Smooth muscle cell (in vitro differentiated cells): ENCODE results near the gene RRAS2. TPM values are rescaled to one million over a fixed set of nuclear protein-coding genes. Genes with fewer than 3 reads are reported as not detected.

Source experiments
- DNase-seq: peaks from one replicate; lab custom pipeline; 2025; ENCODE audit not compliant: unreplicated experiment; lab: John Stamatoyannopoulos, UW
- H2AFZ ChIP-seq: fragments of 200-600 bp; sonication (generic); 2 replicates; pipeline ENCODE4 v1.6.0; 2016; ENCODE audit warnings: antibody characterized with exemption, low read depth, mild to moderate bottlenecking
- H3F3A ChIP-seq: fragments of 200-600 bp; sonication (generic); 2 replicates; pipeline ENCODE4 v1.6.0; 2017; ENCODE audit warnings: antibody characterized with exemption, low read depth
- H3K27ac ChIP-seq: fragments of 200-600 bp; sonication (generic); 2 replicates; pipeline ENCODE4 v1.5.1; 2016; ENCODE audit warnings: low read depth, mild to moderate bottlenecking
- H3K27me3 ChIP-seq: fragments of 200-600 bp; sonication (generic); 2 replicates; pipeline ENCODE4 v1.6.1; 2016; ENCODE audit warnings: low read depth, mild to moderate bottlenecking
- H3K36me3 ChIP-seq: fragments of 200-600 bp; sonication (generic); 2 replicates; pipeline ENCODE4 v1.5.1; 2016; ENCODE audit warnings: low read depth
- H3K4me1 ChIP-seq: fragments of 200-600 bp; sonication (generic); 2 replicates; pipeline ENCODE4 v1.5.1; 2016; ENCODE audit warnings: low read depth
- H3K4me2 ChIP-seq: fragments of 200-600 bp; sonication (generic); 2 replicates; pipeline ENCODE4 v1.6.0; 2016; ENCODE audit warnings: mild to moderate bottlenecking
- H3K4me3 ChIP-seq: fragments of 200-600 bp; sonication (generic); 2 replicates; pipeline ENCODE4 v1.5.1; 2016; ENCODE audit warnings: mild to moderate bottlenecking
- H3K79me2 ChIP-seq: fragments of 200-600 bp; sonication (generic); 2 replicates; pipeline ENCODE4 v1.6.0; 2016; ENCODE audit warnings: low read depth, mild to moderate bottlenecking
- H3K9ac ChIP-seq: fragments of 200-600 bp; sonication (generic); 2 replicates; pipeline ENCODE4 v1.6.0; 2016; ENCODE audit warnings: low read depth
- H3K9me3 ChIP-seq: fragments of 200-600 bp; sonication (generic); replicated peaks from 2 replicates; pipeline ENCODE4 v1.5.1; 2016; ENCODE audit warnings: low read depth
- H4K20me1 ChIP-seq: fragments of 200-600 bp; sonication (generic); 2 replicates; pipeline ENCODE4 v1.6.0; 2016; ENCODE audit warnings: low read depth
- CTCF ChIP-seq: fragments of 200-600 bp; sonication (generic); IDR thresholded peaks from 2 replicates; pipeline ENCODE4 v1.5.1; 2017; ENCODE audit warnings: borderline replicate concordance, mild to moderate bottlenecking, antibody characterized with exemption; ENCODE audit not compliant: insufficient read depth, poor library complexity, severe bottlenecking
- WGBS: methylation state at CpG from one replicate; pipeline ENCODE4 v1.1.7; 2016; ENCODE audit warnings: low lambda C conversion rate; 5-methylcytosine and 5-hydroxymethylcytosine counted together
- polyA plus RNA-seq: library from polyadenylated mRNA; unstranded; fragments of >200 nt; fragmentation: Nextera tagmentation; extraction: Ambion mirVana; gene quantifications from 2 replicates; pipeline ENCODE4 v1.2.1, GENCODE V29; 2016
- total RNA-seq: library from RNA; depleted of rRNA; stranded (reverse); fragments of >200 nt; gene quantifications from 2 replicates; pipeline ENCODE4 v1.2.3, GENCODE V29; 2014

The RRAS2 gene
- total and polyA plus RNA-seq, 2 experiments from 2014 or later = 27.3 to 53.6 TPM

- Histone ChIP-seq H3K9ac (no peak overlapping the region), H3K36me3 (no peaks in the 10 kb centered on the region), H4K20me1 (no peaks in the 10 kb centered on the region), H3K4me1 (peaks cover 14% of the 10 kb centered on the region), H3F3A (no peaks in the 10 kb centered on the region), H2AFZ (no peak overlapping the region), H3K9me3 (no peaks in the 10 kb centered on the region), H3K79me2 (no peaks in the 10 kb centered on the region), H3K27ac (no peak overlapping the region), H3K27me3 (peaks cover 10% of the 10 kb centered on the region), H3K4me3 (no peak overlapping the region), H3K4me2 (no peak overlapping the region)
- TF ChIP-seq CTCF = no peak
- 90% methylated on average over 1 of the region's 1 CpG for WGBS
- no peak for DNase-seq
These were observed 31.7 kb upstream of the RRAS2 start for GRCh38 chr11:14390669-14391068.

GRCh38 chr11:14388352-14388751, 29.4 kb upstream of the RRAS2 start:
- H3K79me2 ChIP-seq = no peaks in the 10 kb centered on the region
- no peak overlapping the region for H2AFZ ChIP-seq
- 90% methylated on average over 4 of the region's 4 CpGs for WGBS
- H3K4me1 ChIP-seq = peaks cover 14% of the 10 kb centered on the region
- no peak overlapping the region for H3K27ac ChIP-seq
- no peak overlapping the region for H3K9ac ChIP-seq
- TF ChIP-seq CTCF = no peak
- H3K9me3 ChIP-seq = no peaks in the 10 kb centered on the region
- H3K27me3 ChIP-seq = peaks cover 14% of the 10 kb centered on the region
- no peak for DNase-seq
- H3F3A ChIP-seq = no peaks in the 10 kb centered on the region
- no peaks in the 10 kb centered on the region for H4K20me1 ChIP-seq
- H3K36me3 ChIP-seq = no peaks in the 10 kb centered on the region
- H3K4me2 ChIP-seq = no peak overlapping the region
- H3K4me3 ChIP-seq = no peak overlapping the region

GRCh38 chr11:14386895-14387480, 28.0 kb upstream of the RRAS2 start:
- 28% methylated on average over 4 of the region's 4 CpGs for WGBS
- Histone ChIP-seq H3K4me3 (no peak overlapping the region), H3K9me3 (no peaks in the 10 kb centered on the region), H3K79me2 (no peaks in the 10 kb centered on the region), H3K36me3 (no peaks in the 10 kb centered on the region), H2AFZ (no peak overlapping the region), H3K27ac (no peak overlapping the region), H4K20me1 (no peaks in the 10 kb centered on the region), H3K4me2 (no peak overlapping the region), H3K9ac (no peak overlapping the region), H3K27me3 (peaks cover 28% of the 10 kb centered on the region), H3F3A (no peaks in the 10 kb centered on the region), H3K4me1 (peaks cover 14% of the 10 kb centered on the region)
- no peak for TF ChIP-seq CTCF
- DNase-seq = no peak

GRCh38 chr11:14386081-14386480, 27.1 kb upstream of the RRAS2 start:
- no peaks in the 10 kb centered on the region for H3K9me3 ChIP-seq
- DNase-seq = no peak
- H3K27ac ChIP-seq = no peak overlapping the region
- peaks cover 14% of the 10 kb centered on the region for H3K4me1 ChIP-seq
- H4K20me1 ChIP-seq = no peaks in the 10 kb centered on the region
- no peak overlapping the region for H3K4me2 ChIP-seq
- no peak overlapping the region for H2AFZ ChIP-seq
- no peak overlapping the region for H3K4me3 ChIP-seq
- peaks cover 37% of the 10 kb centered on the region for H3K27me3 ChIP-seq
- no peaks in the 10 kb centered on the region for H3K79me2 ChIP-seq
- H3K9ac ChIP-seq = no peak overlapping the region
- no peak for TF ChIP-seq CTCF
- H3F3A ChIP-seq = no peaks in the 10 kb centered on the region
- no peaks in the 10 kb centered on the region for H3K36me3 ChIP-seq
